ENCODE data around the gene PDPK1. TPM values are rescaled to one million over a fixed set of nuclear protein-coding genes. Genes with fewer than 3 reads are reported as not detected.

The PDPK1 gene
- total and polyA plus RNA-seq, 2 donors from 2014 or later, result 14.3 to 52.3 TPM

- H3K9me3 ChIP-seq (ENCODE audit: control insufficient read depth in 2 of 3, insufficient read depth in 1 of 3, low read length in 3 of 3), result no peaks in the 10 kb centered on the region
- TF ChIP-seq CTCF (IDR thresholded peaks at IDR 0.05; ENCODE audit: borderline replicate concordance, extremely low read depth, insufficient read depth), result no peak
- H3K4me1 ChIP-seq (ENCODE audit: control insufficient read depth in 2 of 3, insufficient read depth in 2 of 3, low read depth in 1 of 3, low read length in 3 of 3), result no peaks in the 10 kb centered on the region
- H3K27ac ChIP-seq (ENCODE audit: low read depth in 2 of 2, low read length in 2 of 2), result no peak overlapping the region
- FAIRE-seq (no peak), DNase-seq (peak in 1 of 5 donors; percentile 56)
- H3K9ac ChIP-seq (ENCODE audit: low read length in 3 of 3), result no peak overlapping the region
- H3K4me3 ChIP-seq (ENCODE audit: low read length in 3 of 3), result no peak overlapping the region
- no peaks in the 10 kb centered on the region for H3K27me3 ChIP-seq (ENCODE audit: control insufficient read depth, insufficient read depth, low read length)
- peaks cover 0 to 34% (median 20%) of the 10 kb centered on the region in 3 donors for H3K36me3 ChIP-seq (ENCODE audit: control insufficient read depth in 2 of 3, insufficient read depth in 3 of 3, low read length in 3 of 3)
- intact Hi-C loops (cut with DNase I), result no loop called here
These were observed 48.4 kb downstream of the PDPK1 start for GRCh38 chr16:2586241-2586640.

GRCh38 chr16:2586901-2587480 lies 49.2 kb downstream of the PDPK1 start:
- Histone ChIP-seq H3K4me3 (ENCODE audit: low read length in 3 of 3) (no peak overlapping the region), H3K36me3 (ENCODE audit: control insufficient read depth in 2 of 3, insufficient read depth in 3 of 3, low read length in 3 of 3) (peaks cover 0 to 34% (median 20%) of the 10 kb centered on the region in 3 donors), H3K27me3 (ENCODE audit: control insufficient read depth, insufficient read depth, low read length) (no peaks in the 10 kb centered on the region), H3K27ac (ENCODE audit: low read depth in 2 of 2, low read length in 2 of 2) (no peak overlapping the region), H3K9me3 (ENCODE audit: control insufficient read depth in 2 of 3, insufficient read depth in 1 of 3, low read length in 3 of 3) (no peaks in the 10 kb centered on the region), H3K9ac (ENCODE audit: low read length in 3 of 3) (no peak overlapping the region), H3K4me1 (ENCODE audit: control insufficient read depth in 2 of 3, insufficient read depth in 2 of 3, low read depth in 1 of 3, low read length in 3 of 3) (no peaks in the 10 kb centered on the region)
- FAIRE-seq (no peak), DNase-seq (peak in 1 of 5 donors; percentile 41)
- no peak for TF ChIP-seq CTCF (IDR thresholded peaks at IDR 0.05; ENCODE audit: borderline replicate concordance, extremely low read depth, insufficient read depth)
- intact Hi-C loops (cut with DNase I), result no loop called here

DNA sequence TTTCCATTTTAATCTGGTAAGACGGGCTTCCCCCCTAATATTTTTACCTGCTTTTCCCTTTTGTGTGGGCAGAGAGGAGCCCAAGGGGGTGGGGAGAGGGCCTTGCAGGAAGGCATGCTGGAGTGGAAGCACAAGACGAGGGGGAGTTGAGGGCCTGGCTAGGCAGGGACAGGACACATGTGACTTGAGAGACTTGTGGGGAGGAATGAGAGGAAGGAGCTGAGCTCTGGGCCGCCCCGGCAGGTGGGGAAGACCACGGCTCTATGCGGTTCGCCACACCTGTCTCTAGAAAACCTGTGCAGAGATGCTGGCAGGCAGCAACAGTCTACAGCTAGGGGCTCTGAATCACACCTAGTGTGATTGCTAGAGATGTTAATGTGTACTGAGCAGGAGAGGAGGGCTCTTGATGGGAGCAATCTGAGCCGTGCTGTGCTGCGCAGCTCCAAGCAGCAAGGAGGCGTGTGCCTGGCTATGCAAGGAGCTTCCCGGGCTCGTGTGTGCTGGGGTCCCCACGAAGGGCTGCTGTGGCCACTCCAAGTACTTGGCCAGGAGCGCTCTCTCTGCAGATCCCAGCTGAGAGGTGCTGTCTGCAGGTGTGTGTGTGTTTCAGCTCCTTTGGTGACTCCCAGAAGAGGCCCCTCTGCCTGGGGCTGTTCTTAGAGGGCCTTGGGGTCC lies 50.2 kb downstream of the PDPK1 start:
- H3K27me3 ChIP-seq (ENCODE audit: control insufficient read depth, insufficient read depth, low read length), result no peaks in the 10 kb centered on the region
- intact Hi-C loops (cut with DNase I), result no loop called here
- H3K36me3 ChIP-seq (ENCODE audit: control insufficient read depth in 2 of 3, insufficient read depth in 3 of 3, low read length in 3 of 3), result peaks cover 0 to 34% (median 20%) of the 10 kb centered on the region in 3 donors
- no peak overlapping the region for H3K4me3 ChIP-seq (ENCODE audit: low read length in 3 of 3)
- H3K9me3 ChIP-seq (ENCODE audit: control insufficient read depth in 2 of 3, insufficient read depth in 1 of 3, low read length in 3 of 3), result no peaks in the 10 kb centered on the region
- no peak overlapping the region for H3K27ac ChIP-seq (ENCODE audit: low read depth in 2 of 2, low read length in 2 of 2)
- DNase-seq (peak in 1 of 5 donors; percentile 42), FAIRE-seq (no peak)
- H3K4me1 ChIP-seq (ENCODE audit: control insufficient read depth in 2 of 3, insufficient read depth in 2 of 3, low read depth in 1 of 3, low read length in 3 of 3), result no peaks in the 10 kb centered on the region
- TF ChIP-seq CTCF (IDR thresholded peaks at IDR 0.05; ENCODE audit: borderline replicate concordance, extremely low read depth, insufficient read depth), result no peak
- H3K9ac ChIP-seq (ENCODE audit: low read length in 3 of 3), result no peak overlapping the region
